NCI-H748 treated with DMSO at 0.1 percent for 48 hours (cell line): ENCODE data around the gene C1QTNF9.
"Not testable (repeated sequence)": the region's sequence is repeated elsewhere in the genome, so short reads cannot be mapped to it uniquely, and the experiment has no call there.

ENCODE experiments used
- DNase-seq: peaks from one replicate; lab custom pipeline; 2025; lab: John Stamatoyannopoulos, UW

Gene C1QTNF9

DNA sequence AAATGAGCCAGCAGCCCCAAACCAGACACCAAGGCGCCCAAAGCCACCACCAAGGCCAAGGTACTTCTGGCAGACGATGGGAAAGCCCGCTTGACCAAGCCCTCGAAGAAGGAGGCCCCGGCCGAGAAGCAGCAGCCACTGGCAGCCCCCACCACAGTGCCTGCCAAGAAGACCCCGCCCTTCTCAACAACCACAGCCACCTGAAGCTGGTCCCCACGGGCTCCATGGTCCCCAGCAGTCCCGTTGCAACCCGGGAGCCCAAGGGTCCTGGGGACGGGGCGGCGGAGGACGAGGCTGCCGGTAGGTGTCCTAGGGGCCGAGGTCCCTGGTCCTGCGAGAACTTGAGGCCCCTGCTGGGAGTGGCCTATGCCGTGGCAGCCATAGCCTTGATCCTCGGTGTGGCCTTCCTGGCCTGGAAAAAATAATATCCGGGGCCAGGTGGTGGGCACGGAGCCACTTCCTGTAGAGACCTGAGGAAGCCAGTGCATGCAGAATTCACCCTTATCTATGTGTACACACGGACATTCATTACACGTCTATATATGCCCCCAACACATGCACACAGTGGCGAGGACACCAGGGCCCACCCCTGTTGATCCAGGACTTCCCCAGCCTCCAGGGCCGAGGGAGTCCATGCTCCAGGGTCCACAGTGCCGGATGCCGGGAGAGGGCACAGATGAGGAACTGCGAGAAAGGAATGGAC lies 13.8 kb downstream of the C1QTNF9 start:
- DNase-seq = no peak

- DNase-seq = no peak
Measured at GRCh38 chr13:24323739-24324075, 14.3 kb downstream of the C1QTNF9 start.

GRCh38 chr13:24327598-24327997 lies 18.2 kb downstream of the C1QTNF9 start:
- DNase-seq = not testable (repeated sequence)

DNA sequence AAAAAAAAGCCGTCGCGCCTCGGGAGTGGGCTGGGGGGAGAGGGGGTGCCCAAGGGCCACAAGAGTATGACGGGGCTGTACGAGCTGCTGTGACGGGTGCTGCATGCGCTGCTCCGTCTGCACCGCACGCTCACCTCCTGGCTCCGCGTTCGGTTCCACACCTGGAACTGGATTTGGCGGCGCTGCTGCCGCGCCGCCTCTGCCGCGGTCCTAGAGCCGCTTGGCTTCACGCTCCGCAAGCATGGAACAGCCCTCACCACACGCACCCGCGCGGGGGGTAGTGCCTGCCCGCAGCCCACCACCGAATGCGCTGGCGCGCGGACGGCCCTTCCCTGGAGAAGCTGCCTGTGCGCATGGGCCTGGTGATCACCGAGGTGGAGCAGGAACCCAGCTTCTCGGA lies 18.8 kb downstream of the C1QTNF9 start:
- no peak for DNase-seq

DNA sequence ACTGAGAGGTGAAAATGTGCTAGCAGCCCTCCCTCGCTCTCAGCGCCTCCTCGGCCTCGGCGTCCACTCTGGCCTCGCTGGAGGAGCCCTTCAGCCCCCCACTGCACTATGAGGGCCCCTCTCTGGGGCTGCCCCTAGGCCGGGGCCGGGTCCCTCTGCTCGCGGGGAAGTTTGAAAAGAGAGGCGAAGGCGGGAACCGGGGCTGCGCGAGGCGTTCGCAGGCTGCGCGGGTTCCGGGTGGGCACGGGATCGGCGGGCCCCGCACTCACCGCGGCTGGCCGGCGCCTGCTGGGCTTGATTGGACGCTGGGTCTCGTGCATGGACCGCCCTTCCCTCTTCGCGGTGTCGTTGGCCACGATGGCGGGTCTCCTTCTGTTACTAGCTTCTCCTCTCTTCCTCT lies 29.3 kb downstream of the C1QTNF9 start:
- DNase-seq = no peak

DNA sequence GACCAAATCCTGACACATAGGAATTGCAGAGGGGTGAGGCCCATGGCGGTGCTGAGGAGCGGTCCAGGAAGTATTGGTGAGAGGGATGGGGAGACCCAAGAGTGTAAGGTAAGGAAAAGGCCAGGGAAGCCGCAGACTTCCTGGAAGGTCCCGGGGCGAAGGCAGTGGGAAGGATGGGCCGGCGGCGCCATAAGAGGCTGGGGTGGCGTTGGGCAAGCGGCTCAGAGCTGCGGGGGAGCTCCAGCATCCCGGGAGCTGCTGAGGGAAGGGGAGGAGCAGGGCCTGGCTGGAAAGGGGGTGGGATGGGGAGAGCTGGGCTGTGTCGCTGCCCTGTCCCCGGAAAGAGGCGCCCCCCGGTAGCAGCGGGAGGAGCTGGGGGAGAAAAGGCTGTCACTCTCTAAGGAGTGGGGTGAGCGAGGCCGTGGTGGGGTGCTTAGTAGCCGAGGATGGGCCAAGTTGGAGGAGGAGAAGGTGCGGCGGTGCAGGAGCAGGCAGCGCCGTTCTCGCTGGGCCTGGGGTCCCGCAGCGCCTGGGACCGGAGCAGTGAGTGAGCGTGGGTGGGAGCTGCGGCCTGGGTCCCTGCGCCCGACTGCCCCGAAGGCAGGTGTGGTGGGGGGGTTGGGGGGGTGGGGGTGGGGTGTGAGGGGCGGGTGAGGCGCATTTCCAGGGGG lies 30.7 kb downstream of the C1QTNF9 start:
- no peak for DNase-seq

DNA sequence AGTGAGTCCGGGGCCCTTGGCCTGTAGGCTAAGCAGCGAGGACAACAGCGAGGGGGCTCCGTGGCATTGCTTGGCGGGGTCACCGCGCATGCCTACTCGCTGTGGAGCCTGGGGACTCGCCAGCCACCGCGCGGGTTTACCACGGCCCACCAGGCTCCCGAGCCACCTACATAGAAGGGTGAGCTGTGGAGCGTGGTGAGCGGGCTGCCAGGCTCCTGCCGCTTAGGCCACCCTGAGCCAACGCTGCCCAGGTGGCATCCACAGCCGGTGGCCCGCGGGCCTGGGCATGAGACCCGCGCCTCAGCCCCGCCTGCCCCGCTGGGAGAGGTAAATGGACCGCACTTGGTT lies 31.2 kb downstream of the C1QTNF9 start:
- DNase-seq = no peak

DNA sequence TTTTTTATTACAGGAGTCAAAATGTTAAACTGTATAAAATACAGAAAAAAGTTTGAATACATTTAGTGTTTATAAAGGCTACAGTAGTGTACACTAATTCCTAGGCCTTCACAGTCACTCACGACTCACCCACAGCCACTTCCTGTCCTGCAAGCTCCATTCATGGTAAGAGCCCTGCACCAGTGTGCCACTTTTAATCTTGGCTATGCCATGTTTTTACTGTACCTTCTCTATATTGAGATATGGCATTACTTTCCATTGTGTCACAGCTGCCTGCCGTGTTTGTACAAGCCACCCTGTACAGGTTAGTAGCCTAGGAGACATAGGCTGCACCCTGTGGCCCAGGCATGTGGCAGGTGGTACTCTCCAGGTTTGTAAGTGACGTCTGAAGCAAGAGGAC lies 32.1 kb downstream of the C1QTNF9 start:
- DNase-seq = no peak

DNA sequence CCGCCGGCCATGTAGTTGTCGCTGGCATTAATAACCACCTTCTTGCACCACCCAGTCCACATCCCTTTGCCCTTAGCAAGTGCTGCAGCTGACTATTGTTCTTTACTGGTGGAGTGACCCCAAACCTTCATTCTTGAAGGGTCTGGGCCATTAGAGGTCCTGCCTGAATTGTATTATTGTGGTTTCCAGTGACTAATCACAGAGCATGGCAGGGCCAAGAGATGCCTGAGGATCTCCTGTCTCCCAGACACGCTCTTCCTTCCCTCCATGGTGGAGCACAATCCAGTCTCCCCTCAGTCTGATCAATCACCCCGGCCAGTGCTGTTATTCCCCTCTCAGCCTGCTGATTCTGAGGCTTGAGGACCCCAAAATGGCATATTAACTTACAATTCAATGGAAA lies 39.0 kb downstream of the C1QTNF9 start:
- no peak for DNase-seq

- DNase-seq = peak; percentile 45
Measured at GRCh38 chr13:24348797-24349515, 39.6 kb downstream of the C1QTNF9 start.

GRCh38 chr13:24349778-24350664 lies 40.6 kb downstream of the C1QTNF9 start:
- DNase-seq = not testable (repeated sequence)

- no peak for DNase-seq
Measured at GRCh38 chr13:24351423-24351822, 42.0 kb downstream of the C1QTNF9 start.

DNA sequence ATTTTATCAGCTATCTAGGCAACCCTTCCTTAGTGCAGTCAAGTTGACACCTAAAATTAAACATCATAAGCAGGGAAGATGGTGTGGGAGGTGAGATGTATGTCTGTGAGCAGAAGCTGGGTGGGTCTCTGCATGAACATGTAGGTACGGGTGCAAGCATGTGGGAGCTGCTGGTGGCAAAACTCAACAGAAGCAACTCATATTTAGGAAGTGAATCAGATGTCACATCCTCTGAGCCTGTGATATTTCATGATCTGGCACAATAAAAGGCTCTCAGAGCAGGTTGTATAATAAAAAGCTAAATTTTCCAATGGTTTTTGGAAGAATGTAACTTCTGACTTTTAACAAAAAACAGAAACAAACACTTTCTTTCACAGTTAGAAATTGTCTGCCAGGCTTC lies 44.4 kb downstream of the C1QTNF9 start:
- no peak for DNase-seq

DNA sequence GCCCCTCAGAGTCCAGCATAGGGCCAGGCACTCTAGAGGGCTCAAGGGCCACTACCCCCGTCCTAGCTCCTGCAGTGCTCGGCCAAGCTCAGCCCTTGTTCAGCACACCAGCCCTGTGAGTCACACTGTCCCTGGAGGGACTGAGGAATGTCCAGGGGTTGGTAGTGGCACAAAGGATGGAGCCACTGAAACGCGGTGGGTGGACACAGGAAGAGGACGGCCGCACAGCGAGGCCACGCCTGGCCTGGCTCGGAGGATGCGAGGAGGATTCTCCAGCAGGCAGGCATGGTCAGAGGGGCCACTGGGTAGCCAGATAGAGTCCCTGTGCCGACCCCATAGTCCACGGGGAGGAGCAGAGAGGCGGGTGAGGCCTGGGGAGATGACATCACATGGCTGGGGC lies 45.7 kb downstream of the C1QTNF9 start:
- DNase-seq = no peak

DNA sequence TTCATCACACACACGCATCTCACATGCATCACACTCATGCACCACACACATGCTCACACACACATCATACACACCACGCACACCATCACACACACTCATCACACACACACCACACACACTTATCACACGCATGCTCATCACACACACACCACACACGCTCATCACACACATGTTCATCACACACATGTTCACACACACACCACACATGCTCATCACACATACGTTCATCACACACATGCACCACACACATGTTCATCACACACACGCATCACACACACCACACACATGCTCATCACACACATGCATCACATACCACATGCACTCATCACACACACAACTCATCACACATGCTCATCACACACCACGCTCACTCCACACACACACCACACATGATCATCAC lies 46.9 kb downstream of the C1QTNF9 start:
- no peak for DNase-seq

DNA sequence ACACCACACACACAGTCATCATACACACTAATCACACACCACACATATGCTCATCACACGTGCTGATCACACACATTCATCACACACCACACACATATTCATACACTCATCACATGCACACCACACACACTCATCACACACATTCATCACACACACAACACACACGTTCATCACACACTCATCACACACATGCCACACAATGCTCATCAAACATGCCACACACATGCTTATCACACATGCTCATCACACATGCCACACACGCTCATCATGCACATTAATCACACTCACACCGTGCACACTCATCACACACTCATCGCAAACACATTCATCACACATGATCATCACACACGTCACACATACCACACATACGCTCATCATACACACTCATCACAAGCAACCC lies 47.5 kb downstream of the C1QTNF9 start:
- no peak for DNase-seq

DNA sequence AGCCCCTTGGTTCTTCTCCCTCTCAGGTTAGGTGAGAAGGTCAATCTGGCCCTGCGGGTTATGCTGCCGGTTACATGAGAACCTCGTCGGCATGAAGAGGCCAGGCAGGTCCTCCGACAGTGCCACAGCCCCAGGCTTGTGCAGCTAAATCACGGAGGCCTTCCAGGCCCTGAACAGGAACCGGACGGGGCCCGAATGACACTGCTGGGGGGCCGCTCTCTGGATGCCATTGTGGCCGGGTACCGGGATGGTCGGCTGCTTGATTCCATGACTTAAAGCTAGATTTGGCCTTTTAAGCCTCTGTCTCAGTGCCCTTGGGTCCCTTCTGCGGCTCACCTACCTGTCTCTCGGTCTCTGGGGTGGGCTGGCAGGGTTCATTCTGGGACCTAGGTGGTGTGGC lies 48.4 kb downstream of the C1QTNF9 start:
- no peak for DNase-seq

DNA sequence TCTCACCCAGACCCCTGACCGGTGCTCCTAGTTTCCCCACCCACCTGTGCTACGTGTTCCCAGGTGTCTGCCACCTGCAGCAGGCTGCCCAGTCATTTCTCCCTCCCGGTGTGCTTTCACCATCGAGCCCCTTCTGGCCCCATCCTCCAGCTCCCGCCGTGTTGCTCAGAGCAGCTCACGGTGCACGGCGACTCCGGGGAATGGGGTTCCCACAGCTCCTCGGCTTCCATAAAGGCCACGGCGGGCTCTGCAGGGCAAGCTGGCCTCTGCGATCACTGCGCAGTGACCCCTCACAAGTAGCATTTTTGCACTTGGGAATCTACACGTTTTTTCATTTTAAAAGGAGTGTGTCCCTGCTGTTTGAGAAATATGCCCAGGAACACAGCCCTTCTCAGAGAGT lies 49.5 kb downstream of the C1QTNF9 start:
- DNase-seq = not testable (repeated sequence)

DNA sequence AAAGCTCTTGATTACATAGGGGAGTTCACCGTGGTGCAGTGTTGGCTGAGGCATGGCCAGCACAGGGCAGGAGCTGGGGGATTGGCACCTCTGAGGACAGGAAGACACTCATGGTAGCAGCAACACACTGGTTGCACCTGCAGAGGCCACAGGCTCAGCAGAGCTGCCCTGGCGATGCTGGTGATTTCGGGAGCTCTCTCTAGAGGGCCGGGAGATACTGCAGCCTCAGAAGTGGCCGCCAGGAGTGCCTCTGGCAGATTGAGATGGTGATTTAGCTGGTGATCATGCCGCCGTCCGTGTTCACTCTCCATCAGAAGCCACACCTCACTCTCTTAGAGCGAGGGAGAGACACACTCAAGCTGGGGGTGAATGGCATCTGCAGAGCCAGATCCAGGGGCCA lies 49.9 kb downstream of the C1QTNF9 start:
- DNase-seq = not testable (repeated sequence)

GRCh38 chr13:24360106-24360505 lies 50.7 kb downstream of the C1QTNF9 start:
- no peak for DNase-seq

- no peak for DNase-seq
Measured at GRCh38 chr13:24361113-24361512, 51.7 kb downstream of the C1QTNF9 start.

- DNase-seq = no peak
Measured at GRCh38 chr13:24361852-24362366, 52.5 kb downstream of the C1QTNF9 start.
